GM18511 (cell line): Measurements from ENCODE around the gene TRIM40.

Experiments used
- ATAC-seq: cut with Tn5 transposase; IDR thresholded peaks from one replicate; pipeline ENCODE4 v1.9.1; 2021; ENCODE audit warnings: mild to moderate bottlenecking, moderate library complexity; ENCODE audit not compliant: unreplicated experiment

Gene TRIM40, protein sequence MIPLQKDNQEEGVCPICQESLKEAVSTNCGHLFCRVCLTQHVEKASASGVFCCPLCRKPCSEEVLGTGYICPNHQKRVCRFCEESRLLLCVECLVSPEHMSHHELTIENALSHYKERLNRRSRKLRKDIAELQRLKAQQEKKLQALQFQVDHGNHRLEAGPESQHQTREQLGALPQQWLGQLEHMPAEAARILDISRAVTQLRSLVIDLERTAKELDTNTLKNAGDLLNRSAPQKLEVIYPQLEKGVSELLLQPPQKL

GRCh38 chr6:30135757-30136156, at the start of gene TRIM40:
TSS of gene TRIM40 (plus strand) at chr6:30136140. CDS start at chr6:30137037, 897 bp downstream.
- no peak for ATAC-seq

DNA sequence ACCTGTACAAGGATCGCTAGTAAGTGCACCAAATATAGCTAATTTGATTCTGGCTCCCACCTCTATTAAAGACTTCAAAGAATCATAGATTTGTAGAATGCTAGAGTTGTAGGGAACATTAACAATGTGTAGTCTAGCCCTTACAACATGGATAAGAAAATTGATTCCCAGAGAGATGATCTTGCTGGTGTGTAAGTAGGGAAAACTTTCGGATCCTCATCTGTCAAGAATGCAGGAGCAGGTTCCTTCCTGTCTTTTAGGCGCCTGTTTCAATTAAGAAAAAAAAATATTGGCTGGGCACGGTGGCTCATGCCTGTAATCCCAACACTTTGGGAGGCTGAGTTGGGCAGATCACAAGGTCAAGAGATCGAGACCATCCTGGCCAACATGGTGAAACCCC, 48.1 kb upstream of the TRIM40 start:
- no peak for ATAC-seq

GRCh38 chr6:30091577-30092381, 44.2 kb upstream of the TRIM40 start:
- ATAC-seq, result no peak

DNA sequence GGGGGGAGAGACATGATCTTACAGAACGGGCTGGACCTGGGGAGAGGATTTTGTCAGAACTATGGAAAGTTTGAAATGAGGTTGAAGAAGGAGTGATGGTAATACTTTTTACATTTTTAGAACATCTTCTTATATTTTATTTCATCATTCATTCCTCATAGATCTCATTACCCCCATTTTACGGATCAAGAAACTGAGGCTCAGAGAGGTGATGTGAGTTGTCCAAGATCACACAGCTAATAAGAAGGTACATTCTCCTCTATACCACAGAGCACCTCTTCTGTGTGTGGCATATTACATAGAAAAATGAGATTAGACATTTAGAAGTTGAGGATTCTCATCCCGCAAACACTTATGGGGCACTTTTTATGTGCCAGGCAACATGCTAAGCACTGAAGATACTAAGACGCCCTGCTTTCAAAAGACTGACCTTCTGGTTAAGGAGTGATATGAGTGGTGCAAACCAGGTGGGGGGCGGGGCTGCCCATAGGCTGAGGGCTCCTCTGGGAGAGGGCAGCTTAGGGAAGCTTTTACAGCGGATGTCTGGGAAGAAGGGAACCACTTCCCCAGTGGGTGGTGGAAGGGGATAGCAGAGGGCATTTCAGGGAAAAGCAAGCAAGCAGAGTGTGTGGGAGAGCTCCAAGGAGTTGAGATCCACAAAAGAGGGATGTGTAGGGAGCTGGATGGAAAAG, 42.9 kb upstream of the TRIM40 start:
- no peak for ATAC-seq

- ATAC-seq, result no peak
Measured at GRCh38 chr6:30093951-30094661, 41.8 kb upstream of the TRIM40 start.

- ATAC-seq, result no peak
Measured at GRCh38 chr6:30096829-30097228, 39.1 kb upstream of the TRIM40 start.

DNA sequence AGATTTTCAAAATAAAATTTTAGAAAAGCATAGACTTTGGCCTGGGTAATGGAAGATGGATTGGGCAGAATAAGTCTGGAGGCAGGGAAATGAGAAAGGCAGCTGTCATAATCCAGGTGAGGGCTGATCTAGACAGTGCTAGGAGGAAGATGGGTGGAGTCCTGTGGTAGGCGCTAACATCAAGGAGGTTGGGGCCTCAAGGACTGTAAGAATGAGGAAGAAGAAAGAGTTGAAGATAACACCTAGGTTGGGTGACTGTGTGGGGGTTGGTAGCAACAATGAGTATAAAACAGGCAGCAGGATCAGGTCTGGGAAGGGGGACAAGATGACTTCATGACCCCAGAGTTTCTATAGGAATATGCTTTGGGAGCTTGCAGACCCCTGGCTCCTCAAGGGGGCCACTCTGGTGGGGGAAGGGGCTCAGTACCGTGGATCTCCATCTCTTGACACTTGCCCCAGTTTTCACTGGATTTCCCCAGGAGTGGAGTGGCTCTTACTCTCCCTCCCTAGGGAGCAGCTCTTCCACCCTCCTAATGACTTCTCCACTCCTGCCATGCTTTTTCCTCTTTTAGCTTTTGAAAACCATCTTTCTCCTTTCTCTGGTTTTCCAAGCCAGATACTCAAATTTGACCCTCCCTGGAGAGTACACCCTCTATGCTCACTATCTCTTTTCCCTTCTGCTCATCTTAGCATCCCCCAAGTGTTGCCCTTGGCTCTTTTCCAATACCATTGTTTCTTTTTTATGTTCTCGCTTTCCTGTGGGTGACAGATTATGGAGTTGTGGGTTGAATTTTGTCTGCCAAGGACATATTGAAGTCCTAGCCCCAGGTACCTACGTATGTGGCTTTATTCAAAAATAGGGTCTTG, 37.8 kb upstream of the TRIM40 start:
- no peak for ATAC-seq

DNA sequence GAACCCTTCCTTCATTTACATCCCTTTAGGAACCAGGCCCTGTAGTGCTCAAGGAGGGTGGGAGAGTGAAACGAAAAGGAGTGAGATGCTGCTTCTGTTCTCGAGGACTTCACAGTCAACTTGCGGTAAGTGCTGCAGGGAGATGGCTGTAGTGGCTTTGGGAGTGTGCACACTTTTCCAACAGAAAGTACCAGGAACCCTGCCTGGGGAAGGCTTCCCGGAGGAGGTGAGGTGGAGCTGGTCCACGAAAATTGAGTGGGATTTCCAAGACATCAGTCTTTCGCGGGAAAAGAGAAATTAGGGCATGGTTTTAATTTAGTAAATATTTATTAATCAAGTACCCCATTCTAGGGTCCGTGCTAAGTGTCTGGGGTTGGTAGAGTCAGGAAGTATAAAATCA, 35.8 kb upstream of the TRIM40 start:
- ATAC-seq, result no peak

GRCh38 chr6:30100585-30101443, 35.1 kb upstream of the TRIM40 start:
- ATAC-seq, result no peak

DNA sequence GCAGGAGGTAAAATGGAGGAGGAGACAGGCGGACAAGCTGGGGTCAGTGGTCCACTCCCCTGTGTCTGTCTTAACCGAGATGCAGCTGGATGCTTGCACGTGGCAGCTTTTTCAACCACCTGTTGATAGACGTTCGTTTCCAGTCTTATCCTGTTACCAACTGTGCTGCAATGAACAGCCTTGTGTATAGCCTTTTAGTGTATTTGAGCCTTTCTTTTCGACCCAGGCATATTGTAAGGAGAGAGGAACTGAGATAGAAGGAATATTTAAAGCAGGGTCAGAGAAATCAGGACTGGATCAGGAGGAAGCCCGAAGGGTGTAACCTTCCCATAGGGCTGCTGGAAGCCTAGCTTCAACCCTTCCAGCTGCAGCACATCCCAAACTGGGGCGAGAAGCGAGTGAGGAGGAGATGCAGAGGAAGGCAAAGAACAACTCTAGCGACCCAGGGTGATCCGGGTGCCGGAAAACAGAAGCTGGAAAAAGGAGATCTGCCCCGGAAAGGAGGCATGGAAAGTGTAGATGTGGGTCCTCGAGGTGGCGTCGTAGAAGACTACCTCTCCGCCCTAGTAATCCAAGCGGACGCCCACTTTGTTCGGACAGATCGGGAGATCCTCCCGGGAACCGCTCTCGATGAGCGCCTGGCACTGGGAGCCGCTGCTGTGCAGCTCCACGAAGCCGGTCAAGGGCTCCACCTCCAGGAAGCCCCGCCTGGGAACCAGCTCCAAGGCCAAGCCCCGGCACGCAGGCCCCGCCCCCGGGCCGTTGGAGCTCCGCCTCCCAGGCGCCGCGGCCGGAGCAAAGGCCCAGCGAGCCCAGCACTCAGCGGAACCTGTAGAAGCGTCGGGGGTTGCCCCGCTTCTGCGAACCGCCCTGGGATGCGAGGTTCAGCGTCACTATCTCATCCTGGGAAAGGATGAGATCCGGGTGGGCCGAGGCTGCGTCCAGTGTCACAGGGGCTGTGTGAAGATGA, 34.2 kb upstream of the TRIM40 start:
- peak; percentile 68 for ATAC-seq

DNA sequence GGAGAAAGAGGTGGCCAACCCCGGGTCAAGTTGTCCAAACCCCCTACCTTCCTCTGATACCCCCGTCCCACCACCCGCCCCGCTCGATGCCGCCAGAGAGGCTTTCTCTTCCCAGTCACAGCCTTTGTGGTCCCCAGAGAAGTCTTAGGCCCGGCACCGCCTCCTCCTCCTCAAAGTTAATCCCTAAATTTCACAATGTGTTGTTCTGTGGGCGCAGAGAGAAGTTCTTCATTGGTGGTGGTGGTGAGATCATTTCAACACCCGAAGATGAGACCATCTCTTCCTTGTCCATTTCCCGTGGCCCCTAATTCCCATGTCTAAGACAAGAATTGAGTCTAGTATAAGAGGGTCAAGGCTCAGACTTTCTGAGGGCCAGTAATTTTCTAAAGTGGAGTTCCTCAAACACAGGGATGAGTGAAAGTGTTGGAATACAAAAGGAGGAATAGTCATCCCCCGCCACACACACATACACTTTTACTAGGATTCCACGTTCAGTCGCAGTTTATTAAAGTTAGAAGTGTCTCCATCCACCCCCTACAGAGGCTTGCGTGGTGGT, 33.4 kb upstream of the TRIM40 start:
- ATAC-seq, result no peak

DNA sequence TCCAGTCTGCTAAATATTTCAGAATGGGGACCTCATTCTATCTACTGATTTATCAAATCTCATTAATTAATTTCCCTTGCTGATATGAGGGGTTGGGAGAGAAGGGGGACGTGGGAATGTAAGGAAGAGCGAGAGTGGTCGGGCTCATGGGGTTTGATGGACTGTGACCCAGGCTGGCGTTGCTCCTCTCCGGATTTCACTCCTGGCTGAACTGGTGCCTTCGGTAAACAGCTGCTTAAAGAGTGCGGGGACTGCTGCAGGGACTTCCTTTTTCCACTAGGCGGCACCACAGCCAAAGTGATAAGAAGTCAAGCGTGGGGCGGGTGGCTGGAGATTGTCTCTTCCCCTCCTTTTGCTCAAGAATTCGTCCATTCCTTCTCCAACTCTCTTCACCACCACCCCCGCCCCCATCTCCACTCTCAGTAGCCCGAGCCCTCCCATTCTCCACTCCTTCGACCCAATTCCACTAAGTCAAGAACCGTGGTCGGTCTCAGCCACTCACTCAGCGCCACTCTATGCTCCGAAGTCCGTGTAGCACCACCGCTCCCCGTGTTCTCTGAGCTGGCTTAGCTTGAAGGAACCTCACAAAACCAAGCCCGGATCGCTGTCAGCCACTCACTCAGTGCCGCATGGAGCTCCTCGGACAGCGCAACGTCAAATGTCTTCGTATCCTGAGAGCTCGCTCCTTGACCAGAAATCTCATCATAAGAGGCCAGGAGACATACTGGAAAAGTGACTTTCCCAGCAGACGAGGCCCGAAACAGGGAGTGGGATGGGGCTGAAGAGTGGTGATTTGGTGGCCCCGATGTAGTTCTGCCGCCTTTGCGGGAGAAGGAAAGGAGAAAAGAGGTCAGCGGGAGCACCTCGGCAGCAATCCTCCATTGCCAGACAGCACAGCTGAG, 32.7 kb upstream of the TRIM40 start:
- ATAC-seq, result peak; percentile 69

- ATAC-seq, result no peak
Measured at GRCh38 chr6:30103872-30104179, 32.1 kb upstream of the TRIM40 start.

DNA sequence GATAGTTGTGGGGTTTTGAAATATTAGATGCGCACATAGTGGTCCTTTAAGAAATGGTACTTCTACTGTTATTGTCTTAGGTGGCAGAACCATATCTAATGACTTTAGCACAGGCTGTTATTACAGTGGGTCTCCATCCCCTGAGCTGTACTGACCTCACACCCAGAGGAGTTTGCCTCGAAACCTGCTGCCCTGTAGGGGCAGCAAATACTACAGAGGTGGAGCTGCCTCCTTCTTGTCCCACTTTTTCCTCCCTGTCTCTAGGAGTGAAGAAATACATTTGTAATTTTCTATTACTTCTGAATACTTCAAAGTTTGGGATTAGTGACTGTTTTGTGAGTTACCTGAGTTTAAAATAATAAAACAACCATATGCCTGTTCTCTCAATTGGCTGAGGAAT, 31.3 kb upstream of the TRIM40 start:
- no peak for ATAC-seq

GRCh38 chr6:30111266-30111856, 24.6 kb upstream of the TRIM40 start:
- ATAC-seq, result no peak

DNA sequence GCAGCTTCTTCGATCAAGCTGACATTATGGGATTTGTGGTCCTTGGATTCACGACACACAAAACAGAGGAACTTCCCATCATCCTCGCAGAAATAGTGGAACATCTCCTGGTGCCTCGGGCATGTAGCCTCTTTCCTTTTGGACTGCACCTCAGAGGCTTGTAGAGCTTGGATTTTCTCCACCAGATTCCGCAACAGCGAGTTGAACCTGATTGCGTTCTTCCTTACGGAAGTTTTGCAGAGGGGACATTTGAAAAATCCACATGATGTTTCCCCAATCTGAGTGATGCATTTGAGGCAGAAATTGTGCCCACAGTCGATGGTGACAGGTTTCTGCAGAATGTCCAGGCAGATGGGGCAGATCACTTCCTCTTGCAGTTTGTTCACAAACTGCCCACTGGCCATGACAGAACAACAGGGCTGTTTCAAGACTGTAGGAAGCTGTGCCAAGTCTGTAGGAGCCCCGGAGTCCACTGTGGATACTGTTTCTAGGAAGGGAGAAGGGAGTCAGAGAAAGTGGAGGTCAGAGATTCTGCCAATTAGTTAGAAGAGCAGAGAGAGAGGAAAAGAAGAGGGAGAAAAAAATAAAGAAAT, 23.4 kb upstream of the TRIM40 start:
- no peak for ATAC-seq
